ENCODE data around the gene RAI2. TPM values are rescaled to one million over a fixed set of nuclear protein-coding genes. Genes with fewer than 3 reads are reported as not detected.

The RAI2 gene
- total RNA-seq, 1 experiment from 2014 or later, result not detected

DNA sequence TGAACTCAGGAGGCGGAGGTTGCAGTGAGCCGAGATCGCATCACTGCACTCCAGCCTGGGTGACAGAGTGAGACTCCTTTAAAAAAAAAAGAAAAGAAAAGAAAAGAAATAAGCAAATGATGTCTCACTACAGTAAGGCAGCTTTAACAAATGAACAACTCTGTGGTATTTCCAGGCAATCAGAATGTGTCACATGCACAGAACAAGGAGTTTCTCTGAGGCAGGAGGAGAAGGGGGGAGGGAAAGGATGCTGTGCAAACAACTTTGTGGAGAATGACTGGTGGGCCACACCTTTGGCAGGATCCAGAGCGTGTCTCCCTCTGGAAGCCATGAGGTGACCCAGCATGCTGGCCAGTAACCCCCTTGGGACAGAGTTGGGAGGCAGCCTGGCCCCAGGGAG is 57.6 kb downstream of the RAI2 start:
- Histone ChIP-seq H3K27me3 (replicated peaks; ENCODE audit: insufficient read depth, low read depth, low read length, poor library complexity) (no peaks in the 10 kb centered on the region), H3K9me3 (ENCODE audit: low read depth, low read length, poor library complexity, severe bottlenecking) (no peaks in the 10 kb centered on the region), H3K36me3 (ENCODE audit: insufficient read depth, low read length, poor library complexity, severe bottlenecking) (no peaks in the 10 kb centered on the region), H3K27ac (ENCODE audit: low read depth, low read length, poor library complexity, severe bottlenecking) (no peak overlapping the region), H3K4me1 (ENCODE audit: insufficient read depth, low read length, poor library complexity, severe bottlenecking) (no peaks in the 10 kb centered on the region), H3K4me3 (ENCODE audit: low read depth, low read length, poor library complexity, severe bottlenecking) (no peak overlapping the region)
- CTCF ChIA-PET, result interaction anchor here (0.6 kb wide), 1 partner anchor 402 kb away, joined by 8 read pairs; no protein-coding TSS in a partner anchor
- POLR2A ChIA-PET (ENCODE audit: low non-redundant PET), result no interaction called here
- TF ChIP-seq, protein P1, sequence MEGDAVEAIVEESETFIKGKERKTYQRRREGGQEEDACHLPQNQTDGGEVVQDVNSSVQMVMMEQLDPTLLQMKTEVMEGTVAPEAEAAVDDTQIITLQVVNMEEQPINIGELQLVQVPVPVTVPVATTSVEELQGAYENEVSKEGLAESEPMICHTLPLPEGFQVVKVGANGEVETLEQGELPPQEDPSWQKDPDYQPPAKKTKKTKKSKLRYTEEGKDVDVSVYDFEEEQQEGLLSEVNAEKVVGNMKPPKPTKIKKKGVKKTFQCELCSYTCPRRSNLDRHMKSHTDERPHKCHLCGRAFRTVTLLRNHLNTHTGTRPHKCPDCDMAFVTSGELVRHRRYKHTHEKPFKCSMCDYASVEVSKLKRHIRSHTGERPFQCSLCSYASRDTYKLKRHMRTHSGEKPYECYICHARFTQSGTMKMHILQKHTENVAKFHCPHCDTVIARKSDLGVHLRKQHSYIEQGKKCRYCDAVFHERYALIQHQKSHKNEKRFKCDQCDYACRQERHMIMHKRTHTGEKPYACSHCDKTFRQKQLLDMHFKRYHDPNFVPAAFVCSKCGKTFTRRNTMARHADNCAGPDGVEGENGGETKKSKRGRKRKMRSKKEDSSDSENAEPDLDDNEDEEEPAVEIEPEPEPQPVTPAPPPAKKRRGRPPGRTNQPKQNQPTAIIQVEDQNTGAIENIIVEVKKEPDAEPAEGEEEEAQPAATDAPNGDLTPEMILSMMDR (conservative IDR thresholded peaks at IDR 0.05; ENCODE audit: low read depth, low read length), result no peak
- TF ChIP-seq EZH2 (IDR thresholded peaks at IDR 0.05; ENCODE audit: borderline replicate concordance, low read depth, low read length, poor library complexity, severe bottlenecking), result no peak
- DNase-seq (ENCODE audit: low spot score), result no peak
- no TSS peak for BruUV-seq (replicated peaks)
- intact Hi-C loops (cut with micrococcal nuclease; ENCODE audit: unreplicated experiment), result no loop called here

DNA sequence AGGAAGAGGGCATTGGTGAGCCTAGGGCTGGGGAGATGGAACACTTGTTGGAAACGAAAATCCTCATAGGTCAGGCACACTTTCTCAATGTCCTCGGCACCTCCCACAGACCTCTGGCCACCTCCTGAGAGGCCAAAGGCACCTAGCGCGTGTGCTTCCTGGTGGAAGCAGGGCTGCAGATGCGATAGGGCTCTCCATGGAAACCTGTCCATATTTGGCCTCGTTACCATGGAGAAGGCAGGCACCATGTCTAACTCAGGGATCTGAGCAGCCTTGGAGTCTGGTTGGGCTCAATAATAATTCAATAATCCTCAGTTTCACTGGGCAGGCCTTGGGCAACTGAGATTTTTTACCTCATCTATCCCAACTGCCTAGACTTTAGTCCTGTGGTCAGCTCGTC is 58.3 kb downstream of the RAI2 start:
- no peak for TF ChIP-seq EZH2 (IDR thresholded peaks at IDR 0.05; ENCODE audit: borderline replicate concordance, low read depth, low read length, poor library complexity, severe bottlenecking)
- TF ChIP-seq, protein P1 (conservative IDR thresholded peaks at IDR 0.05; ENCODE audit: low read depth, low read length), result no peak
- intact Hi-C loops (cut with micrococcal nuclease; ENCODE audit: unreplicated experiment), result no loop called here
- no peaks in the 10 kb centered on the region for H3K9me3 ChIP-seq (ENCODE audit: low read depth, low read length, poor library complexity, severe bottlenecking)
- DNase-seq (ENCODE audit: low spot score), result no peak
- POLR2A ChIA-PET (ENCODE audit: low non-redundant PET), result no interaction called here
- H3K27me3 ChIP-seq (replicated peaks; ENCODE audit: insufficient read depth, low read depth, low read length, poor library complexity), result no peaks in the 10 kb centered on the region
- no TSS peak for BruUV-seq (replicated peaks)
- H3K27ac ChIP-seq (ENCODE audit: low read depth, low read length, poor library complexity, severe bottlenecking), result no peak overlapping the region
- no peaks in the 10 kb centered on the region for H3K36me3 ChIP-seq (ENCODE audit: insufficient read depth, low read length, poor library complexity, severe bottlenecking)
- CTCF ChIA-PET, result no interaction called here
- H3K4me3 ChIP-seq (ENCODE audit: low read depth, low read length, poor library complexity, severe bottlenecking), result no peak overlapping the region
- no peaks in the 10 kb centered on the region for H3K4me1 ChIP-seq (ENCODE audit: insufficient read depth, low read length, poor library complexity, severe bottlenecking)

DNA sequence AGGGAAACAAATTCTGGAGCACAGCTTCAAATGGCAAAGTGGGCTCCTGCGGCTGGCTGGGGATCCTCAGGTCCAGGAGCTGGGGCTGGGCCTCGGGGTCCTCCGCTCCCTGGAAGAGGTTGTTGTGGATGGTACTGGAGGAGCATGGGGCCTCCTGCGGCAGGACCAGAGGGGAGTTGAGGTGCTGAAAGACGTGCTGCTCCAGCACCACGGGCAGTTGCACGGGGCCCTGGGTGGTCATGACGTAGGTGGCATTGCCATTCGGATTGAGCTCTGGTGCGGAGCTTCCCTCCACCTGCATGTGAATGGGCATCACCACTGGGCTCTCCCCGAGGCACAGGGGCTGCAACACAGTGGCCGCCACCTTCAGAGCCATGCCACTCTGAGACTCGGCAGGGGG is 59.7 kb downstream of the RAI2 start:
- CTCF ChIA-PET, result no interaction called here
- TF ChIP-seq, protein P1 (conservative IDR thresholded peaks at IDR 0.05; ENCODE audit: low read depth, low read length), result no peak
- TF ChIP-seq EZH2 (IDR thresholded peaks at IDR 0.05; ENCODE audit: borderline replicate concordance, low read depth, low read length, poor library complexity, severe bottlenecking), result no peak
- BruUV-seq (replicated peaks), result no TSS peak

More for the DNA sequence above, 59.7 kb downstream of the RAI2 start:
- no peak for DNase-seq (ENCODE audit: low spot score)
- POLR2A ChIA-PET (ENCODE audit: low non-redundant PET), result no interaction called here
- intact Hi-C loops (cut with micrococcal nuclease; ENCODE audit: unreplicated experiment), result no loop called here
- H3K36me3 ChIP-seq (ENCODE audit: insufficient read depth, low read length, poor library complexity, severe bottlenecking), result no peaks in the 10 kb centered on the region
- H3K27me3 ChIP-seq (replicated peaks; ENCODE audit: insufficient read depth, low read depth, low read length, poor library complexity), result no peaks in the 10 kb centered on the region
- no peaks in the 10 kb centered on the region for H3K4me1 ChIP-seq (ENCODE audit: insufficient read depth, low read length, poor library complexity, severe bottlenecking)
- H3K4me3 ChIP-seq (ENCODE audit: low read depth, low read length, poor library complexity, severe bottlenecking), result no peak overlapping the region
- no peaks in the 10 kb centered on the region for H3K9me3 ChIP-seq (ENCODE audit: low read depth, low read length, poor library complexity, severe bottlenecking)
- H3K27ac ChIP-seq (ENCODE audit: low read depth, low read length, poor library complexity, severe bottlenecking), result no peak overlapping the region
